ENCODE data around the gene CIT. TPM values are rescaled to one million over a fixed set of nuclear protein-coding genes. Genes with fewer than 3 reads are reported as not detected.

CIT gene
- total RNA-seq, 1 donor from 2014 or later = 6.8 TPM

DNA sequence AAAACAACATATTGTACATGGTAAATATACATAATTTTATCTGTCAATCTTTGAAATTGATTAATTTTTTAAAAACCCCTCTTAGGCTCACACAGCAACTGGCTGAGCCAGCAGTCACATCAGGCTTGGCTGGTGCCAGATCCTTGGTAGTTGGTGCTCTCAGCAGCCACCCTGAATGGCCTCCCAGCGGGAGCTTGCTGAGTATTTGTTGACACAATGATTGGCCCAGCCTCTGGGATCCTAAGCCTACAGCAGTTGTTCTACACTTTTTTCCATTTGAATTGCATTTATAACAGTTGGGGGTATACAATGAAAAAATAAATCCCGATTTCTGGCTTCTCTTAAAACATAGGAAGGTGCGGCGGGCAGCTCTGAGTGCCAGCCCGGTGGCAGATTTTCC is 198.0 kb downstream of the CIT start:
- H3K4me3 ChIP-seq (ENCODE audit: low read length in 3 of 3) = no peak overlapping the region
- no peak overlapping the region for H3K9ac ChIP-seq (ENCODE audit: low read depth in 1 of 3, low read length in 3 of 3)
- peaks cover 10 to 24% (median 19%) of the 10 kb centered on the region in 3 donors for H3K4me1 ChIP-seq (ENCODE audit: control insufficient read depth in 3 of 3, insufficient read depth in 3 of 3, low read length in 3 of 3)
- no peak overlapping the region for H3K27ac ChIP-seq (ENCODE audit: low read depth, low read length)
- no peaks in the 10 kb centered on the region for H3K27me3 ChIP-seq (ENCODE audit: control insufficient read depth in 3 of 3, insufficient read depth in 3 of 3, low read length in 3 of 3)
- H3K36me3 ChIP-seq (ENCODE audit: control insufficient read depth in 3 of 3, insufficient read depth in 3 of 3, low read length in 3 of 3) = peaks cover 70 to 78% (median 70%) of the 10 kb centered on the region in 3 donors
- no peaks in the 10 kb centered on the region for H3K9me3 ChIP-seq (ENCODE audit: control insufficient read depth in 3 of 3, low read length in 3 of 3)

GRCh38 chr12:119678459-119678858 is 198.7 kb downstream of the CIT start:
- peaks cover 13 to 27% (median 14%) of the 10 kb centered on the region in 3 donors for H3K4me1 ChIP-seq (ENCODE audit: control insufficient read depth in 3 of 3, insufficient read depth in 3 of 3, low read length in 3 of 3)
- H3K27me3 ChIP-seq (ENCODE audit: control insufficient read depth in 3 of 3, insufficient read depth in 3 of 3, low read length in 3 of 3) = no peaks in the 10 kb centered on the region
- H3K9ac ChIP-seq (ENCODE audit: low read depth in 1 of 3, low read length in 3 of 3) = no peak overlapping the region
- H3K4me3 ChIP-seq (ENCODE audit: low read length in 3 of 3) = no peak overlapping the region
- H3K36me3 ChIP-seq (ENCODE audit: control insufficient read depth in 3 of 3, insufficient read depth in 3 of 3, low read length in 3 of 3) = peaks cover 74 to 84% (median 76%) of the 10 kb centered on the region in 3 donors
- H3K27ac ChIP-seq (ENCODE audit: low read depth, low read length) = no peak overlapping the region
- no peaks in the 10 kb centered on the region for H3K9me3 ChIP-seq (ENCODE audit: control insufficient read depth in 3 of 3, low read length in 3 of 3)

DNA sequence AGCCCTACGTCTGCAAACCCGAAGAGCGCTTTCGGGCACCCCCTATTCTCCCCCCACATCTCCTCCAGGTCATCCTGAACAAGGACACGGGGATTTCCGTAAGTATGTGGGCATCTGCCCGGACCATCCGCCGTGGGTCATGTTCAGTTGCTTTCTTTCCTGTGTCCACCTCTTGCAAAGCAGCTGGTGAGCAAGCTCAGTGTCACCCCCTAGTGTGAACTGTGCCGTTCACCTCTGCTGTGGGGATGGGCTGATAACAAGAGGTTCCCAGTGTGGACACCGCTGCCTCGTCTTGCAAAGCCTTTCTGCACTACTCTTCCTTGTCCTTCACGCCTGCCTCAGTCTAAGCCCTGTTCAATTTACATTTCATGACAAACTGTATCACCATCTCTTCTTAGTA is 200.5 kb downstream of the CIT start:
- Histone ChIP-seq H3K9ac (ENCODE audit: low read depth in 1 of 3, low read length in 3 of 3) (no peak overlapping the region), H3K27me3 (ENCODE audit: control insufficient read depth in 3 of 3, insufficient read depth in 3 of 3, low read length in 3 of 3) (no peaks in the 10 kb centered on the region), H3K4me1 (ENCODE audit: control insufficient read depth in 3 of 3, insufficient read depth in 3 of 3, low read length in 3 of 3) (peaks cover 10 to 28% (median 16%) of the 10 kb centered on the region in 3 donors), H3K27ac (ENCODE audit: low read depth, low read length) (no peak overlapping the region), H3K4me3 (ENCODE audit: low read length in 3 of 3) (no peak overlapping the region), H3K36me3 (ENCODE audit: control insufficient read depth in 3 of 3, insufficient read depth in 3 of 3, low read length in 3 of 3) (peaks cover 84 to 94% (median 92%) of the 10 kb centered on the region in 3 donors), H3K9me3 (ENCODE audit: control insufficient read depth in 3 of 3, low read length in 3 of 3) (no peaks in the 10 kb centered on the region)

- Histone ChIP-seq H3K4me1 (ENCODE audit: control insufficient read depth in 3 of 3, insufficient read depth in 3 of 3, low read length in 3 of 3) (peaks cover 8 to 28% (median 16%) of the 10 kb centered on the region in 3 donors), H3K4me3 (ENCODE audit: low read length in 3 of 3) (no peak overlapping the region), H3K9me3 (ENCODE audit: control insufficient read depth in 3 of 3, low read length in 3 of 3) (no peaks in the 10 kb centered on the region), H3K36me3 (ENCODE audit: control insufficient read depth in 3 of 3, insufficient read depth in 3 of 3, low read length in 3 of 3) (peaks cover 80 to 90% (median 89%) of the 10 kb centered on the region in 3 donors), H3K27me3 (ENCODE audit: control insufficient read depth in 3 of 3, insufficient read depth in 3 of 3, low read length in 3 of 3) (no peaks in the 10 kb centered on the region), H3K27ac (ENCODE audit: low read depth, low read length) (no peak overlapping the region), H3K9ac (ENCODE audit: low read depth in 1 of 3, low read length in 3 of 3) (no peak overlapping the region)
These were observed 201.1 kb downstream of the CIT start for GRCh38 chr12:119676022-119676421.

- peaks cover 65 to 86% (median 80%) of the 10 kb centered on the region in 3 donors for H3K36me3 ChIP-seq (ENCODE audit: control insufficient read depth in 3 of 3, insufficient read depth in 3 of 3, low read length in 3 of 3)
- H3K9me3 ChIP-seq (ENCODE audit: control insufficient read depth in 3 of 3, low read length in 3 of 3) = no peaks in the 10 kb centered on the region
- H3K4me3 ChIP-seq (ENCODE audit: low read length in 3 of 3) = no peak overlapping the region
- no peak overlapping the region for H3K27ac ChIP-seq (ENCODE audit: low read depth, low read length)
- H3K9ac ChIP-seq (ENCODE audit: low read depth in 1 of 3, low read length in 3 of 3) = no peak overlapping the region
- H3K4me1 ChIP-seq (ENCODE audit: control insufficient read depth in 3 of 3, insufficient read depth in 3 of 3, low read length in 3 of 3) = peaks cover 16 to 37% (median 27%) of the 10 kb centered on the region in 3 donors
- H3K27me3 ChIP-seq (ENCODE audit: control insufficient read depth in 3 of 3, insufficient read depth in 3 of 3, low read length in 3 of 3) = no peaks in the 10 kb centered on the region
These were observed 202.6 kb downstream of the CIT start for GRCh38 chr12:119674560-119674959.

DNA sequence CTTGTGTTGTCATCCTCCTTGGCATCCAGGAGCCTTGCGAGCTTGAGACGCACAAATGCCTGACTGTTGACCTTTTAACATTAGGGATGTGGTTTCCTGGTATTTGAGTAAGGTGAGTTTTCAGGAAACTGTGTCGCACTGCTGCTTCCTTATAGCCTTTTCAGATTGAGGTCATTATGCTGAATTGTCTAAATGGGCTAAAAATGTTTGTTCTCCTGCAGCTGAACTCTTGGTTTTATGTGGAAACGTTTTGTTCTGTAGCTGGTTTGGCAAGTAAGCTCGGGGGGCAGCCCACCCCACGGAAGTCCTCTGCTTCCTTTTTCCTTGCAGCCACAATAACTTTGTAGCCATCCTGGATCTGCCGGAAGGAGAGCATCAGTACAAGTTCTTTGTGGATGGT is 203.5 kb downstream of the CIT start:
- H3K4me3 ChIP-seq (ENCODE audit: low read length in 3 of 3) = no peak overlapping the region

DNA sequence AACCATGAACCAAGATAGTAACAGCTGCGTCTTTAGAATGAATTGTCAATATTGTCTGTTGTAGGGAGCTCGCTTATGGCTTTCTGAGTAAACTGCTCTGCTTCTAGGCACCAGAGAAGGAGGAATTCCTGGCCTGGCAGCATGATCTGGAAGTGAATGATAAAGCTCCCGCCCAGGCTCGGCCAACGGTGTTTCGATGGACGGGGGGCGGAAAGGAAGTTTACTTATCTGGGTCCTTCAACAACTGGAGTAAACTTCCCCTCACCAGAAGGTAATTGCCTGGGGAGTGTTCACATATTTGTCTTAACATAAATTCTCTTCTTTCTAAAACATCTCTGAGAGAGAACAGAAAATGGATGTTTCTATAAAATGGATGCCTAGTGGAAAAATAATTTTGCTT is 204.9 kb downstream of the CIT start:
- Histone ChIP-seq H3K27me3 (ENCODE audit: control insufficient read depth in 3 of 3, insufficient read depth in 3 of 3, low read length in 3 of 3) (no peaks in the 10 kb centered on the region), H3K9ac (ENCODE audit: low read depth in 1 of 3, low read length in 3 of 3) (no peak overlapping the region), H3K4me1 (ENCODE audit: control insufficient read depth in 3 of 3, insufficient read depth in 3 of 3, low read length in 3 of 3) (peaks cover 22 to 41% (median 40%) of the 10 kb centered on the region in 3 donors), H3K9me3 (ENCODE audit: control insufficient read depth in 3 of 3, low read length in 3 of 3) (no peaks in the 10 kb centered on the region), H3K27ac (ENCODE audit: low read depth, low read length) (no peak overlapping the region), H3K4me3 (ENCODE audit: low read length in 3 of 3) (no peak overlapping the region), H3K36me3 (ENCODE audit: control insufficient read depth in 3 of 3, insufficient read depth in 3 of 3, low read length in 3 of 3) (peaks cover 44 to 64% (median 60%) of the 10 kb centered on the region in 3 donors)

More for the DNA sequence above, 203.5 kb downstream of the CIT start:
- Histone ChIP-seq H3K9ac (ENCODE audit: low read depth in 1 of 3, low read length in 3 of 3) (no peak overlapping the region), H3K27ac (ENCODE audit: low read depth, low read length) (peak overlapping the region; percentile 61), H3K36me3 (ENCODE audit: control insufficient read depth in 3 of 3, insufficient read depth in 3 of 3, low read length in 3 of 3) (peaks cover 56 to 77% (median 71%) of the 10 kb centered on the region in 3 donors), H3K9me3 (ENCODE audit: control insufficient read depth in 3 of 3, low read length in 3 of 3) (no peaks in the 10 kb centered on the region), H3K4me1 (ENCODE audit: control insufficient read depth in 3 of 3, insufficient read depth in 3 of 3, low read length in 3 of 3) (peaks cover 17 to 38% (median 30%) of the 10 kb centered on the region in 3 donors), H3K27me3 (ENCODE audit: control insufficient read depth in 3 of 3, insufficient read depth in 3 of 3, low read length in 3 of 3) (no peaks in the 10 kb centered on the region)

GRCh38 chr12:119671070-119671469 is 206.1 kb downstream of the CIT start:
- Histone ChIP-seq H3K4me1 (ENCODE audit: control insufficient read depth in 3 of 3, insufficient read depth in 3 of 3, low read length in 3 of 3) (peaks cover 25 to 46% (median 44%) of the 10 kb centered on the region in 3 donors), H3K27ac (ENCODE audit: low read depth, low read length) (no peak overlapping the region), H3K36me3 (ENCODE audit: control insufficient read depth in 3 of 3, insufficient read depth in 3 of 3, low read length in 3 of 3) (peaks cover 33 to 53% (median 48%) of the 10 kb centered on the region in 3 donors), H3K9me3 (ENCODE audit: control insufficient read depth in 3 of 3, low read length in 3 of 3) (no peaks in the 10 kb centered on the region), H3K27me3 (ENCODE audit: control insufficient read depth in 3 of 3, insufficient read depth in 3 of 3, low read length in 3 of 3) (no peaks in the 10 kb centered on the region), H3K4me3 (ENCODE audit: low read length in 3 of 3) (no peak overlapping the region), H3K9ac (ENCODE audit: low read depth in 1 of 3, low read length in 3 of 3) (no peak overlapping the region)

- H3K27me3 ChIP-seq (ENCODE audit: control insufficient read depth in 3 of 3, insufficient read depth in 3 of 3, low read length in 3 of 3) = no peaks in the 10 kb centered on the region
- no peak overlapping the region for H3K4me3 ChIP-seq (ENCODE audit: low read length in 3 of 3)
- H3K36me3 ChIP-seq (ENCODE audit: control insufficient read depth in 3 of 3, insufficient read depth in 3 of 3, low read length in 3 of 3) = peaks cover 25 to 43% (median 37%) of the 10 kb centered on the region in 3 donors
- peaks cover 25 to 46% (median 42%) of the 10 kb centered on the region in 3 donors for H3K4me1 ChIP-seq (ENCODE audit: control insufficient read depth in 3 of 3, insufficient read depth in 3 of 3, low read length in 3 of 3)
- no peaks in the 10 kb centered on the region for H3K9me3 ChIP-seq (ENCODE audit: control insufficient read depth in 3 of 3, low read length in 3 of 3)
- H3K9ac ChIP-seq (ENCODE audit: low read depth in 1 of 3, low read length in 3 of 3) = peak overlapping the region in 2 of 3 donors; percentile 8 to 47
- no peak overlapping the region for H3K27ac ChIP-seq (ENCODE audit: low read depth, low read length)
These were observed 207.2 kb downstream of the CIT start for GRCh38 chr12:119669744-119670472.

DNA sequence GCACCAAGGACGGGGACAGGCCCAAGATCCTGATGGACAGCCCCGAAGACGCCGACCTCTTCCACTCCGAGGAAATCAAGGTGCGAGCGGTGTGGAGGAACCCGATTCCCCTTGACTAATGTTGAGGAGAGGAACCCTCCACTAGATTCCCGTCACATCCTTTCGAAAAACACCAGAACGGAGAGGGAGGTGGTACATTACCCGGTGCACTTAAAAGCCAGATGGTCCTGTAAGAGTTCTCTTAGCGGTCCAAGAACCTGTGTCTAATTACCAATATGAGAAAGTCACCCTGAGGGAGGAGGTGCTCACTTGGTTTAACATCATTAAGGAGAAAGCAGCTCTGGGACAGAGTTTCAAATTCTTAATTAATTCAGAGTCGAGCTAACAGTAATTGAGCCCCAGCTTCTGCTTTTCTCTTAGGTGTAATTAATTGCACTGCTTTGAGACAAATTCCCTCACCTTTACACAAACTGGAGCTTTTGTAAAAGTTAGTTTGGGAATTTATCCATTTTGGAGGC is 208.7 kb downstream of the CIT start:
- Histone ChIP-seq H3K4me3 (ENCODE audit: low read length in 3 of 3) (peak overlapping the region; percentile 91 to 97 (median 94)), H3K27me3 (ENCODE audit: control insufficient read depth in 3 of 3, insufficient read depth in 3 of 3, low read length in 3 of 3) (no peaks in the 10 kb centered on the region), H3K27ac (ENCODE audit: low read depth, low read length) (peak overlapping the region; percentile 90), H3K9ac (ENCODE audit: low read depth in 1 of 3, low read length in 3 of 3) (peak overlapping the region; percentile 95 to 97 (median 97)), H3K9me3 (ENCODE audit: control insufficient read depth in 3 of 3, low read length in 3 of 3) (no peaks in the 10 kb centered on the region), H3K4me1 (ENCODE audit: control insufficient read depth in 3 of 3, insufficient read depth in 3 of 3, low read length in 3 of 3) (peaks cover 24 to 35% (median 32%) of the 10 kb centered on the region in 3 donors), H3K36me3 (ENCODE audit: control insufficient read depth in 3 of 3, insufficient read depth in 3 of 3, low read length in 3 of 3) (peaks cover 12 to 28% (median 23%) of the 10 kb centered on the region in 3 donors)
